GM21737 (cell line): ENCODE data around the gene GRB2.
"Not testable (repeated sequence)": the region's sequence is repeated elsewhere in the genome, so short reads cannot be mapped to it uniquely, and the experiment has no call there.

Source experiments
- ATAC-seq: cut with Tn5 transposase; IDR thresholded peaks from one replicate; pipeline ENCODE4 v1.9.1; 2021; ENCODE audit warnings: mild to moderate bottlenecking, moderate library complexity; ENCODE audit not compliant: unreplicated experiment

The GRB2 gene

GRCh38 chr17:75353176-75353575 lies 52.3 kb downstream of the GRB2 start:
- ATAC-seq, result no peak

- ATAC-seq, result no peak
These were observed 53.4 kb downstream of the GRB2 start for GRCh38 chr17:75352079-75352569.

GRCh38 chr17:75350706-75351105 lies 54.8 kb downstream of the GRB2 start:
- ATAC-seq, result no peak

- no peak for ATAC-seq
These were observed 55.4 kb downstream of the GRB2 start for GRCh38 chr17:75350029-75350428.

- ATAC-seq, result no peak
These were observed 55.9 kb downstream of the GRB2 start for GRCh38 chr17:75349589-75349988.

- no peak for ATAC-seq
These were observed 57.0 kb downstream of the GRB2 start for GRCh38 chr17:75348386-75349012.

- ATAC-seq, result no peak
These were observed 58.6 kb downstream of the GRB2 start for GRCh38 chr17:75346906-75347305.

- ATAC-seq, result not testable (repeated sequence)
These were observed 59.1 kb downstream of the GRB2 start for GRCh38 chr17:75346368-75346767.

- ATAC-seq, result peak; percentile 52
These were observed 59.8 kb downstream of the GRB2 start for GRCh38 chr17:75345514-75346167.

GRCh38 chr17:75344666-75345065 lies 60.8 kb downstream of the GRB2 start:
- ATAC-seq, result no peak

GRCh38 chr17:75342996-75343395 lies 62.5 kb downstream of the GRB2 start:
- no peak for ATAC-seq

GRCh38 chr17:75341784-75342486 lies 63.5 kb downstream of the GRB2 start:
- ATAC-seq, result no peak

- no peak for ATAC-seq
These were observed 64.8 kb downstream of the GRB2 start for GRCh38 chr17:75340631-75341030.

GRCh38 chr17:75339971-75340370 lies 65.5 kb downstream of the GRB2 start:
- ATAC-seq, result no peak

GRCh38 chr17:75338335-75338734 lies 67.1 kb downstream of the GRB2 start:
- ATAC-seq, result no peak

GRCh38 chr17:75335315-75335714 lies 70.2 kb downstream of the GRB2 start:
- ATAC-seq, result no peak

- ATAC-seq, result no peak
These were observed 70.8 kb downstream of the GRB2 start for GRCh38 chr17:75334723-75335122.

- no peak for ATAC-seq
These were observed 73.8 kb downstream of the GRB2 start for GRCh38 chr17:75331671-75332070.

- no peak for ATAC-seq
These were observed 77.7 kb downstream of the GRB2 start for GRCh38 chr17:75327757-75328156.

- no peak for ATAC-seq
These were observed 79.1 kb downstream of the GRB2 start for GRCh38 chr17:75326226-75326848.

GRCh38 chr17:75325827-75326225 lies 79.7 kb downstream of the GRB2 start:
- ATAC-seq, result no peak

- no peak for ATAC-seq
These were observed 80.1 kb downstream of the GRB2 start for GRCh38 chr17:75325348-75325747.
